ENCODE data around the gene OR2M5.

DNA sequence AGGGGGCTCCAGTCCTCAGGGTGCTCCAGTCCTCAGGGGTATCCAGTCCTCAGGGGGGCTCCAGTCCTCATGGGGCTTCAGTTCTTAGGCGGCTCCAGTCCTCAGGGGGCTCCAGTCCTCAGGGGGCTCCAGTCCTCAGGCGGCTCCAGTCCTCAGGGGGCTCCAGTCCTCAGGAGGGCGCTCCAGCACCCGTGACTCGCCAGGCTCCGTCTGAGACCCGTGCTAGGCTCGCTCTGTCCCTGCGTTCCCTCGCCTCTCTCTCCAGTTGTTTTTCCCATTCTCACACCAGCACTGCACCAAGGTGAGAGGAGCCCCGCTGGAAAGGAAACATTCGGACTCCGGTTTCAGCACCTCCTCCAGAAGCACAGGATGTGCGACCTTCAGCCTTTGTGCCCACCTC lies 20.2 kb downstream of the OR2M5 start:
- TF ChIP-seq, protein P1, sequence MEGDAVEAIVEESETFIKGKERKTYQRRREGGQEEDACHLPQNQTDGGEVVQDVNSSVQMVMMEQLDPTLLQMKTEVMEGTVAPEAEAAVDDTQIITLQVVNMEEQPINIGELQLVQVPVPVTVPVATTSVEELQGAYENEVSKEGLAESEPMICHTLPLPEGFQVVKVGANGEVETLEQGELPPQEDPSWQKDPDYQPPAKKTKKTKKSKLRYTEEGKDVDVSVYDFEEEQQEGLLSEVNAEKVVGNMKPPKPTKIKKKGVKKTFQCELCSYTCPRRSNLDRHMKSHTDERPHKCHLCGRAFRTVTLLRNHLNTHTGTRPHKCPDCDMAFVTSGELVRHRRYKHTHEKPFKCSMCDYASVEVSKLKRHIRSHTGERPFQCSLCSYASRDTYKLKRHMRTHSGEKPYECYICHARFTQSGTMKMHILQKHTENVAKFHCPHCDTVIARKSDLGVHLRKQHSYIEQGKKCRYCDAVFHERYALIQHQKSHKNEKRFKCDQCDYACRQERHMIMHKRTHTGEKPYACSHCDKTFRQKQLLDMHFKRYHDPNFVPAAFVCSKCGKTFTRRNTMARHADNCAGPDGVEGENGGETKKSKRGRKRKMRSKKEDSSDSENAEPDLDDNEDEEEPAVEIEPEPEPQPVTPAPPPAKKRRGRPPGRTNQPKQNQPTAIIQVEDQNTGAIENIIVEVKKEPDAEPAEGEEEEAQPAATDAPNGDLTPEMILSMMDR (IDR thresholded peaks at IDR 0.05): no peak
- TF ChIP-seq POLR2A (IDR thresholded peaks at IDR 0.05): no peak
